Measurements from ENCODE around the gene CENPP. TPM values are rescaled to one million over a fixed set of nuclear protein-coding genes. Genes with fewer than 3 reads are reported as not detected.

CENPP gene
- total RNA-seq, 1 donor from 2014 or later = 4.5 TPM

DNA sequence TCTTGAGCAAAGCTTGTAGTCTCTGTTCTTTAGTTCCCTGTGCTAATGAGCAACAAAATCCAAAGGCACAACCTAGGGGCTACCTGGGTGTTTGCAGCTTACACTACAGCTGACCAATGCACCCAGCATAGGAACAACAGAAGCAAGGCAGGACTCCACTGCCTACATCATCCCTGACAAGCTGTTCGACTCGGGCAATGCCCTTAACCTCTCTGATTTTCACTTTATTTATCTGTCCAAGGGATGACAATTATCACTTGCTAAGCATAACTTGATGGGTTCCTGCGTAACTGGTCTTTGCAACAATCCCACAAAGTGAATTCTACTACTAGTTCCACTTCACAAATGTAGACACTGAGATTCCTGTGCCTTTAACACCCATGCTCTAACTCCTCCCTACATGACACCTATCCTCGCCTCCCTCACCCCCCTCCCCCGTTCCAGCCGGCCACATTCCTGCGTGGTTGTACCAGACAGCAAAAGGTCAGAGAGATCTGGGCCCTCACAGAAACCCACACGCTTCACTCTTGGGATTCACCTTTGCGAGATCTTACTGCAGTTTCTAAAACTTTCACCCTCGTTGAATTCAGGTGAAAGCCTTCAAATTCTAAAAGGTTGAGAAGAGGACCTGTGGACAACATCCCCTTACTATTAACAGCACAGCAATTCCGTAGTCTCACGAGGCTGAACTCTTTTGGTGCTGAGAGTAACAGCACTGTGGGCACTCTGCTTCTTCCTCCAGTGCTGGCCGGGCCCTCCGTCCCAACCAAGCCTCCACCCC is 343.2 kb downstream of the CENPP start:
- Mint-ChIP-seq H3K4me1 (ENCODE audit: unreplicated experiment) (peaks cover 15% of the 10 kb centered on the region), H3K36me3 (ENCODE audit: low read depth, unreplicated experiment) (no peaks in the 10 kb centered on the region), H3K27ac (ENCODE audit: unreplicated experiment) (peak overlapping the region; percentile 80), H3K9me3 (ENCODE audit: unreplicated experiment) (no peaks in the 10 kb centered on the region), H3K4me3 (ENCODE audit: unreplicated experiment) (peak overlapping the region; percentile 95), H3K27me3 (ENCODE audit: unreplicated experiment) (peaks cover 16% of the 10 kb centered on the region)
- TF ChIP-seq, protein P1, sequence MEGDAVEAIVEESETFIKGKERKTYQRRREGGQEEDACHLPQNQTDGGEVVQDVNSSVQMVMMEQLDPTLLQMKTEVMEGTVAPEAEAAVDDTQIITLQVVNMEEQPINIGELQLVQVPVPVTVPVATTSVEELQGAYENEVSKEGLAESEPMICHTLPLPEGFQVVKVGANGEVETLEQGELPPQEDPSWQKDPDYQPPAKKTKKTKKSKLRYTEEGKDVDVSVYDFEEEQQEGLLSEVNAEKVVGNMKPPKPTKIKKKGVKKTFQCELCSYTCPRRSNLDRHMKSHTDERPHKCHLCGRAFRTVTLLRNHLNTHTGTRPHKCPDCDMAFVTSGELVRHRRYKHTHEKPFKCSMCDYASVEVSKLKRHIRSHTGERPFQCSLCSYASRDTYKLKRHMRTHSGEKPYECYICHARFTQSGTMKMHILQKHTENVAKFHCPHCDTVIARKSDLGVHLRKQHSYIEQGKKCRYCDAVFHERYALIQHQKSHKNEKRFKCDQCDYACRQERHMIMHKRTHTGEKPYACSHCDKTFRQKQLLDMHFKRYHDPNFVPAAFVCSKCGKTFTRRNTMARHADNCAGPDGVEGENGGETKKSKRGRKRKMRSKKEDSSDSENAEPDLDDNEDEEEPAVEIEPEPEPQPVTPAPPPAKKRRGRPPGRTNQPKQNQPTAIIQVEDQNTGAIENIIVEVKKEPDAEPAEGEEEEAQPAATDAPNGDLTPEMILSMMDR (IDR thresholded peaks at IDR 0.05; ENCODE audit: unreplicated experiment) = no peak
- peak; percentile 46 for DNase-seq (ENCODE audit: low spot score)

DNA sequence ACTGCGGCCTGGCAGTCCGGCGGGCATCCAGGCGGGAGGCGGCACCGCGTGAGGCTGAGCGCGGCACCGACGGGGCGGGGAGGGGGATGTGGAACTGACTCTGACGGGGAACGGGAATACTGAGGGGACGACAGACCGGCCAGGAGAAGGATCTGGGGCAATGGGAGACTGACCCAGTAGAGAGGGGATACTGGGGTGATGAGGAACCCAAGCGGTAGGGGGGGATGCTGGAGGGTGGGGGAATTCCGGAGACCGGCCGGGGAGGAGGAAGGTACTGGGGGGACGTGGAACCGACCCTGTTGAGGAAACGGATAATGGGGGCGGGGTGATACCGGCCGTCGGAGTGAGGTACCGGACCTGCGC is 343.8 kb downstream of the CENPP start:
- peak; percentile 50 for DNase-seq (ENCODE audit: low spot score)
- H3K9me3 Mint-ChIP-seq (ENCODE audit: unreplicated experiment) = no peaks in the 10 kb centered on the region
- peaks cover 15% of the 10 kb centered on the region for H3K4me1 Mint-ChIP-seq (ENCODE audit: unreplicated experiment)
- H3K27me3 Mint-ChIP-seq (ENCODE audit: unreplicated experiment) = peaks cover 16% of the 10 kb centered on the region
- TF ChIP-seq, protein P1 (IDR thresholded peaks at IDR 0.05; ENCODE audit: unreplicated experiment) = no peak
- no peaks in the 10 kb centered on the region for H3K36me3 Mint-ChIP-seq (ENCODE audit: low read depth, unreplicated experiment)
- peak overlapping the region; percentile 80 for H3K27ac Mint-ChIP-seq (ENCODE audit: unreplicated experiment)
- H3K4me3 Mint-ChIP-seq (ENCODE audit: unreplicated experiment) = peak overlapping the region; percentile 95

Small RNA genes lying within 50 kb of the gene (microRNA-seq; reads per million reads assigned to microRNA genes)
- gene MIR3651 (ENCODE audit: unreplicated experiment) (4.1 reads per million, percentile 45 among the genes with 10 or more reads in this experiment), gene MIR4670 (ENCODE audit: unreplicated experiment) (not detected)

Other genes with a start within 250 kb of the CENPP start
- 69.2 TPM for gene SPTLC1, start 210.5 kb upstream of the CENPP start, total RNA-seq (ENCODE audit: unreplicated experiment)
- 76.1 TPM for gene IARS1, start 32.3 kb upstream of the CENPP start, total RNA-seq (ENCODE audit: unreplicated experiment)
- 28.2 TPM for gene NOL8, start 603 bp upstream of the CENPP start, total RNA-seq (ENCODE audit: unreplicated experiment)
- gene OGN, start 78.6 kb downstream of the CENPP start, total RNA-seq (ENCODE audit: unreplicated experiment) = not detected
- not detected for gene OMD, start 98.5 kb downstream of the CENPP start, total RNA-seq (ENCODE audit: unreplicated experiment)
- not detected for gene ASPN, start 156.6 kb downstream of the CENPP start, total RNA-seq (ENCODE audit: unreplicated experiment)
- gene ECM2, start 210.0 kb downstream of the CENPP start, total RNA-seq (ENCODE audit: unreplicated experiment) = not detected

Measured in endothelial cell (in vitro differentiated cells).